ENCODE measurements around the gene OTUB1.

GRCh38 chr11:63979426-63979825, 6.8 kb upstream of the OTUB1 start:
- TF ChIP-seq CTCF (IDR thresholded peaks at IDR 0.05) (no peak), POLR2A (IDR thresholded peaks at IDR 0.05) (no peak)

Data from right lobe of liver (tissue), 4 donors.